Endothelial cell of umbilical vein (primary cell): Measurements from ENCODE around the gene FOS. TPM values are rescaled to one million over a fixed set of nuclear protein-coding genes. Genes with fewer than 3 reads are reported as not detected.

ENCODE experiments used
- BruUV-seq: library from RNA; stranded (reverse); fragments of 400-500 nt; replicated peaks from 2 replicates; lab custom pipeline; 2021; lab: Mats Ljungman, UMichigan
- CTCF ChIA-PET: fragments of 300-600, 350-600 bp; sonication (Branson Sonifier 250); formaldehyde crosslinking; loops from one replicate; lab custom pipeline; 2021; ENCODE audit warnings: antibody characterized with exemption, inconsistent platforms; lab: Charles Lee
- POLR2A ChIA-PET: fragments of 300-600, 350-600 bp; sonication (Branson Sonifier 250); formaldehyde crosslinking; loops from one replicate; lab custom pipeline; 2021; ENCODE audit warnings: antibody characterized with exemption, inconsistent platforms; lab: Charles Lee
- DNase-seq: peaks from one replicate; pipeline ENCODE4 v3.0.0-alpha.2; 2011; ENCODE audit warnings: low read depth, low spot score
- FAIRE-seq: peaks from 2 replicates; lab custom pipeline; 2011; peaks lifted over from hg19 to GRCh38; lab: Jason Lieb, UNC
- H2AFZ ChIP-seq: 2 replicates; pipeline ENCODE4 v1.6.0; 2012; ENCODE audit warnings: low read depth, low read length, control low read depth, inconsistent platforms
- H3K27ac ChIP-seq: 2 replicates; pipeline ENCODE4 v1.5.1; 2011; ENCODE audit warnings: low read depth, mild to moderate bottlenecking, control low read depth, low read length, moderate library complexity; ENCODE audit not compliant: insufficient read depth
- H3K27me3 ChIP-seq, 2 experiments: 2 replicates each; pipeline versions ENCODE4 v1.6.0 to v1.6.1; 2011; ENCODE audit warnings: low read length in 2 of 2, mixed read lengths in 1 of 2; ENCODE audit not compliant: control insufficient read depth in 2 of 2, insufficient read depth in 2 of 2
- H3K36me3 ChIP-seq, 2 experiments: 2 replicates in 1 of 2; 3 replicates in 1 of 2; pipeline ENCODE4 v1.5.1; 2011; ENCODE audit warnings: low read length in 2 of 2, mild to moderate bottlenecking in 1 of 2, moderate library complexity in 1 of 2; ENCODE audit not compliant: control insufficient read depth in 2 of 2, insufficient read depth in 2 of 2; ENCODE audit errors: extremely low read depth in 1 of 2
- H3K4me1 ChIP-seq: 3 replicates; pipeline ENCODE4 v1.5.1; 2011; ENCODE audit warnings: mild to moderate bottlenecking, low read length; ENCODE audit not compliant: control insufficient read depth, insufficient read depth; ENCODE audit errors: extremely low read depth
- H3K4me2 ChIP-seq: 2 replicates; pipeline ENCODE4 v1.6.1; 2011; ENCODE audit warnings: low read length, control low read depth, mixed read lengths; ENCODE audit not compliant: insufficient read depth
- H3K4me3 ChIP-seq, 3 experiments: fragments of 200-600 bp in 1 of 3; sonication (generic), shearing (Covaris generic) in 1 of 3; replicated peaks in 1 of 3; 2 replicates each; pipeline ENCODE4 v1.5.1; 2011 to 2016; ENCODE audit warnings: control low read depth in 3 of 3, low read length in 3 of 3, mild to moderate bottlenecking in 2 of 3, inconsistent platforms in 1 of 3, low read depth in 1 of 3, moderate library complexity in 1 of 3; ENCODE audit not compliant: insufficient read depth in 1 of 3
- H3K79me2 ChIP-seq: 2 replicates; pipeline ENCODE4 v1.6.0; 2012; ENCODE audit warnings: low read length, inconsistent platforms; ENCODE audit not compliant: control insufficient read depth, insufficient read depth
- H3K9ac ChIP-seq: replicated peaks from 2 replicates; pipeline ENCODE3; 2011; ENCODE audit warnings: low read length, control low read depth; ENCODE audit not compliant: insufficient read depth; ENCODE audit errors: extremely low read depth
- H3K9me1 ChIP-seq: replicated peaks from 3 replicates; pipeline ENCODE4 v1.6.0; 2011; ENCODE audit warnings: mild to moderate bottlenecking, low read length; ENCODE audit not compliant: control insufficient read depth, insufficient read depth; ENCODE audit errors: extremely low read depth
- H3K9me3 ChIP-seq: replicated peaks from 2 replicates; pipeline ENCODE4 v1.5.1; 2012; ENCODE audit warnings: low read length, inconsistent platforms; ENCODE audit not compliant: control insufficient read depth, insufficient read depth
- H4K20me1 ChIP-seq: replicated peaks from 2 replicates; pipeline ENCODE3; 2011; ENCODE audit warnings: mild to moderate bottlenecking, low read length; ENCODE audit not compliant: control insufficient read depth, insufficient read depth; ENCODE audit errors: extremely low read depth
- EZH2 ChIP-seq: IDR thresholded peaks from 2 replicates; pipeline ENCODE4 v1.6.1; 2012; ENCODE audit warnings: borderline replicate concordance, low read depth, mild to moderate bottlenecking, moderate library complexity, low read length, inconsistent platforms; ENCODE audit not compliant: severe bottlenecking
- FOS ChIP-seq: IDR thresholded peaks from 2 replicates; pipeline ENCODE4 v1.6.1; 2011; ENCODE audit warnings: mild to moderate bottlenecking, low read length, moderate library complexity, borderline replicate concordance; ENCODE audit not compliant: insufficient read depth
- JUN ChIP-seq: IDR thresholded peaks from 2 replicates; pipeline ENCODE4 v1.6.1; 2011; ENCODE audit warnings: borderline replicate concordance, low read depth; ENCODE audit not compliant: insufficient read length, insufficient read depth
- MYC ChIP-seq: IDR thresholded peaks from one replicate; pipeline ENCODE4 v1.6.1; 2011; ENCODE audit warnings: mild to moderate bottlenecking, low read depth, low read length
- POLR2AphosphoS5 ChIP-seq: IDR thresholded peaks from 2 replicates; pipeline ENCODE4 v1.6.1; 2012; ENCODE audit warnings: low read depth, mild to moderate bottlenecking, control low read depth, low read length, moderate library complexity; ENCODE audit not compliant: insufficient read depth
- dilution Hi-C: fragments of 300-500 bp; cut with MboI; formaldehyde crosslinking; loops from one replicate; pipeline ENCODE4 v1.15.0; 2019; ENCODE audit warnings: low sequenced_read_pairs; ENCODE audit not compliant: extremely low pct_ligation_motif_present
- intact Hi-C: fragments of 100-400 bp; cut with micrococcal nuclease; formaldehyde crosslinking; loops from one replicate; pipeline ENCODE4 v1.10.0; 2022
- polyA plus RNA-seq, 4 experiments: library from polyadenylated mRNA; depleted of rRNA in 3 of 4; stranded (reverse) in 3 of 4; unstranded in 1 of 4; fragments of >200 nt; gene quantifications; 2 replicates each; pipeline versions ENCODE4 v1.2.1 to v1.2.3, GENCODE V29; 2011 to 2012; ENCODE audit warnings: missing spikeins in 1 of 4
- total RNA-seq: library from RNA; stranded (reverse); gene quantifications from 2 replicates; pipeline ENCODE4 v1.2.3, GENCODE V29; 2021
- TF ChIP-seq, protein P1 (sequence below), 2 donors: IDR thresholded peaks; 1 replicate in 1 of 2; 2 replicates in 1 of 2; pipeline ENCODE4 v1.5.1; 2011; ENCODE audit warnings: low read length in 2 of 2, mild to moderate bottlenecking in 2 of 2, moderate library complexity in 2 of 2, control low read depth in 1 of 2, inconsistent platforms in 1 of 2, low read depth in 1 of 2; ENCODE audit not compliant: insufficient read depth in 1 of 2; ENCODE audit errors: extremely low read depth in 1 of 2

Gene FOS
- total and polyA plus RNA-seq, 2 donors (not counting 3 experiments of a cell fraction or from before 2014, with no cell fraction given) = 9.2 to 41.6 TPM

DNA sequence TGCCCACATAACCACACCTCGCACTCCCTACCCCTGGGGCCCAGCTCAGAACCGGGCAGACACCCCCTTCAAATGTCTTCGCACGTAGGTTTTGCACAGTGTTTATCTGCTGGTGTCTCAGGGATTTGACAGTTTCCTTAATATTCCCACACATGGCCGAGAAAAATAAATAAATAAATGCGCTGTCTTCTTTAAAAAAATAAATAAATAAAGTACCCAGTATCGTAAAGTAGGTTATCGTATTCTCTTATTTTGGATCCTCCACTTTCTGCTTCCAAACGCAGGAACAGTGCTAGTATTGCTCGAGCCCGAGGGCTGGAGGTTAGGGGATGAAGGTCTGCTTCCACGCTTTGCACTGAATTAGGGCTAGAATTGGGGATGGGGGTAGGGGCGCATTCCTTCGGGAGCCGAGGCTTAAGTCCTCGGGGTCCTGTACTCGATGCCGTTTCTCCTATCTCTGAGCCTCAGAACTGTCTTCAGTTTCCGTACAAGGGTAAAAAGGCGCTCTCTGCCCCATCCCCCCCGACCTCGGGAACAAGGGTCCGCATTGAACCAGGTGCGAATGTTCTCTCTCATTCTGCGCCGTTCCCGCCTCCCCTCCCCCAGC lies 710 bp upstream of the FOS start:
- FAIRE-seq (peak; percentile 15), DNase-seq (peak; percentile 78)
- Histone ChIP-seq H3K79me2 (no peaks in the 10 kb centered on the region), H3K4me1 (peaks cover 11% of the 10 kb centered on the region), H3K4me2 (peak overlapping the region; percentile 85), H4K20me1 (no peaks in the 10 kb centered on the region), H3K27me3 (no peaks in the 10 kb centered on the region), H3K9me1 (no peaks in the 10 kb centered on the region), H3K36me3 (peaks cover 0 to 9% of the 10 kb centered on the region in 2 experiments), H3K4me3 (peak overlapping the region; percentile 24 to 68 (median 68)), H3K9ac (peak overlapping the region; percentile 76), H3K27ac (peak overlapping the region; percentile 83), H3K9me3 (no peaks in the 10 kb centered on the region), H2AFZ (peak overlapping the region; percentile 65)
- ChIA-PET CTCF (interaction anchor here (0.8 to 1.6 kb wide), 3 partner anchors 17 to 136 kb away, joined by 3 to 10 read pairs (median 6); no protein-coding TSS in a partner anchor), POLR2A (interaction anchor here (0.7 to 1.5 kb wide), 6 partner anchors 11 to 19 kb away, joined by 3 to 9 read pairs (median 4); no protein-coding TSS in a partner anchor)
- no peak for TF ChIP-seq POLR2AphosphoS5
- TF ChIP-seq MYC = no peak
- TF ChIP-seq, protein P1, sequence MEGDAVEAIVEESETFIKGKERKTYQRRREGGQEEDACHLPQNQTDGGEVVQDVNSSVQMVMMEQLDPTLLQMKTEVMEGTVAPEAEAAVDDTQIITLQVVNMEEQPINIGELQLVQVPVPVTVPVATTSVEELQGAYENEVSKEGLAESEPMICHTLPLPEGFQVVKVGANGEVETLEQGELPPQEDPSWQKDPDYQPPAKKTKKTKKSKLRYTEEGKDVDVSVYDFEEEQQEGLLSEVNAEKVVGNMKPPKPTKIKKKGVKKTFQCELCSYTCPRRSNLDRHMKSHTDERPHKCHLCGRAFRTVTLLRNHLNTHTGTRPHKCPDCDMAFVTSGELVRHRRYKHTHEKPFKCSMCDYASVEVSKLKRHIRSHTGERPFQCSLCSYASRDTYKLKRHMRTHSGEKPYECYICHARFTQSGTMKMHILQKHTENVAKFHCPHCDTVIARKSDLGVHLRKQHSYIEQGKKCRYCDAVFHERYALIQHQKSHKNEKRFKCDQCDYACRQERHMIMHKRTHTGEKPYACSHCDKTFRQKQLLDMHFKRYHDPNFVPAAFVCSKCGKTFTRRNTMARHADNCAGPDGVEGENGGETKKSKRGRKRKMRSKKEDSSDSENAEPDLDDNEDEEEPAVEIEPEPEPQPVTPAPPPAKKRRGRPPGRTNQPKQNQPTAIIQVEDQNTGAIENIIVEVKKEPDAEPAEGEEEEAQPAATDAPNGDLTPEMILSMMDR (IDR thresholded peaks at IDR 0.05; ENCODE audit: extremely low read depth in 1 of 2, insufficient read depth in 1 of 2, low read depth in 1 of 2, low read length in 2 of 2) = no peak
- no peak for TF ChIP-seq FOS
- no peak for TF ChIP-seq EZH2
- TF ChIP-seq JUN = no peak
- dilution Hi-C loops = loop anchor here (25.0 kb wide), 1 partner anchor 141 kb away; the partner anchor contains the start of gene NEK9
- BruUV-seq = TSS peak; percentile 51
- intact Hi-C loops = loop anchor here (1.0 kb wide), 4 partner anchors 16 to 102 kb away; partner anchors contain the start of gene TMED10
